ENCODE data around the gene SLC6A4.

The SLC6A4 gene

GRCh38 chr17:30273373-30273772 lies 37.9 kb upstream of the SLC6A4 start:
- TF ChIP-seq TAF1 (IDR thresholded peaks at IDR 0.05; ENCODE audit: borderline replicate concordance, insufficient read depth, low read length): no peak
- TF ChIP-seq, protein P1, sequence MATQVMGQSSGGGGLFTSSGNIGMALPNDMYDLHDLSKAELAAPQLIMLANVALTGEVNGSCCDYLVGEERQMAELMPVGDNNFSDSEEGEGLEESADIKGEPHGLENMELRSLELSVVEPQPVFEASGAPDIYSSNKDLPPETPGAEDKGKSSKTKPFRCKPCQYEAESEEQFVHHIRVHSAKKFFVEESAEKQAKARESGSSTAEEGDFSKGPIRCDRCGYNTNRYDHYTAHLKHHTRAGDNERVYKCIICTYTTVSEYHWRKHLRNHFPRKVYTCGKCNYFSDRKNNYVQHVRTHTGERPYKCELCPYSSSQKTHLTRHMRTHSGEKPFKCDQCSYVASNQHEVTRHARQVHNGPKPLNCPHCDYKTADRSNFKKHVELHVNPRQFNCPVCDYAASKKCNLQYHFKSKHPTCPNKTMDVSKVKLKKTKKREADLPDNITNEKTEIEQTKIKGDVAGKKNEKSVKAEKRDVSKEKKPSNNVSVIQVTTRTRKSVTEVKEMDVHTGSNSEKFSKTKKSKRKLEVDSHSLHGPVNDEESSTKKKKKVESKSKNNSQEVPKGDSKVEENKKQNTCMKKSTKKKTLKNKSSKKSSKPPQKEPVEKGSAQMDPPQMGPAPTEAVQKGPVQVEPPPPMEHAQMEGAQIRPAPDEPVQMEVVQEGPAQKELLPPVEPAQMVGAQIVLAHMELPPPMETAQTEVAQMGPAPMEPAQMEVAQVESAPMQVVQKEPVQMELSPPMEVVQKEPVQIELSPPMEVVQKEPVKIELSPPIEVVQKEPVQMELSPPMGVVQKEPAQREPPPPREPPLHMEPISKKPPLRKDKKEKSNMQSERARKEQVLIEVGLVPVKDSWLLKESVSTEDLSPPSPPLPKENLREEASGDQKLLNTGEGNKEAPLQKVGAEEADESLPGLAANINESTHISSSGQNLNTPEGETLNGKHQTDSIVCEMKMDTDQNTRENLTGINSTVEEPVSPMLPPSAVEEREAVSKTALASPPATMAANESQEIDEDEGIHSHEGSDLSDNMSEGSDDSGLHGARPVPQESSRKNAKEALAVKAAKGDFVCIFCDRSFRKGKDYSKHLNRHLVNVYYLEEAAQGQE (IDR thresholded peaks at IDR 0.05; ENCODE audit: insufficient read depth in 1 of 2, low read depth in 2 of 2, low read length in 2 of 2): no peak
- no peak for TF ChIP-seq FOXP2 (optimal IDR thresholded peaks at IDR 0.05; ENCODE audit: borderline replicate concordance, extremely low read depth, extremely low read length, insufficient read depth)
- no peak for TF ChIP-seq POLR2AphosphoS5 (IDR thresholded peaks at IDR 0.05; ENCODE audit: low read depth, low read length)
- TF ChIP-seq SIN3A (IDR thresholded peaks at IDR 0.05; ENCODE audit: borderline replicate concordance, insufficient read depth, low read length): no peak

GRCh38 chr17:30271102-30271501 lies 35.6 kb upstream of the SLC6A4 start:
- TF ChIP-seq TAF1 (IDR thresholded peaks at IDR 0.05; ENCODE audit: borderline replicate concordance, insufficient read depth, low read length): no peak
- TF ChIP-seq, protein P1 (IDR thresholded peaks at IDR 0.05; ENCODE audit: insufficient read depth in 1 of 2, low read depth in 2 of 2, low read length in 2 of 2): no peak
- no peak for TF ChIP-seq FOXP2 (optimal IDR thresholded peaks at IDR 0.05; ENCODE audit: borderline replicate concordance, extremely low read depth, extremely low read length, insufficient read depth)
- TF ChIP-seq POLR2AphosphoS5 (IDR thresholded peaks at IDR 0.05; ENCODE audit: low read depth, low read length): no peak
- TF ChIP-seq SIN3A (IDR thresholded peaks at IDR 0.05; ENCODE audit: borderline replicate concordance, insufficient read depth, low read length): no peak

DNA sequence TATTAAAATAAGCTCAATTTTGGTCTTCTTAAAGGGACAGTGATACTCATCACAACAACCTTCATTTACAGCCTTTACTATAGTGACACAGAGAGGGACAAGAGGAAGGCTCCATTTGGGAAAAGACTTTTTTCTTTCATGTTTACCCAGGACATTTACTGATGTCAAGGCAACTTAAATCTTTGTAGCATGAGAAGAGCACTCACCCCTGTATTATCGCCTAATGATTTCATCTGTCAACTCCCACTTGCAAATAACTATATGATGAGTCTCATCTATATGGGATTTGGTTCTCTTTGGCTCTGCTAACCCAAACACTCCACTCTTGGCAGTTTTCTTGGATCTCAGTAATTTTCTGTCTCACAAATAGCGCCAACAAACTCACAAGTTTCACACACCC lies 32.1 kb upstream of the SLC6A4 start:
- TF ChIP-seq TAF1 (IDR thresholded peaks at IDR 0.05; ENCODE audit: borderline replicate concordance, insufficient read depth, low read length) (no peak), FOXP2 (optimal IDR thresholded peaks at IDR 0.05; ENCODE audit: borderline replicate concordance, extremely low read depth, extremely low read length, insufficient read depth) (no peak)
- TF ChIP-seq, protein P1 (IDR thresholded peaks at IDR 0.05; ENCODE audit: insufficient read depth in 1 of 2, low read depth in 2 of 2, low read length in 2 of 2): no peak

DNA sequence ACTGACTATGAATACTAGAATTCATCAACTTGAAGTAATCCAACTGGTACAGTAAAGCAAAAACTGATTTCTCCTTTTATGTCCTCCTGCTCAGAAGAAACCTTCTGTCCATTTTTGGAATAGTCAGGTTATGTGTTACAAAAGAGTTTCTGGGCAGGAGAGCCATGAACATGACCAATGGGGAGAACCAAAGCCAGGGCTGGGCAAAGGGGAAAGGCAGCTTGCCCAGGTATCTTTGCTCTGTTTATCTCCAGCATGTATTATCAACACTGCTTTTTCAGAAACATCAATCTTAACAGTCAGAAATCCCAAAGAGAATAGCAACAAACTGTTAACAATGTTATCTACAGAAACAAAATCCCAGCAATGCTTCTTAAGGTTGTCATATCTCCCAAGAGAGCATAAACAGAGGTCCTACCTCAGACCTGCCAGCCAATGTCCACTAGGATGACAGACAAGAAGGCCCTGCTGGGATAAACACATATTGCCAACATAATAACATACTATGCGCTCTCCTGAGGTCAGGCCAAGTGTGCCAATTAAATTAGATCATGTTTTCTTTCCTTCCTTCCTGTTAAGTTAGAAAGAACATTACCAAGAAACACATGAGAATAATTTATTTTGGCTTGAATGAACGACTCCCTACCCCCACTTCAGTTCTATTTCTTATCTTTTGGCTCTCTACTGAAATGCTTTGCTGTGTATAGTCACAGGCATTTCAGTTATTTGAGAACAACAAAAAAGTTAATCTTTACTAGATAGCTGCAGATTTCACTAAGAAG lies 28.2 kb upstream of the SLC6A4 start:
- TF ChIP-seq TAF1 (IDR thresholded peaks at IDR 0.05; ENCODE audit: borderline replicate concordance, insufficient read depth, low read length) (no peak), SIN3A (IDR thresholded peaks at IDR 0.05; ENCODE audit: borderline replicate concordance, insufficient read depth, low read length) (no peak), POLR2AphosphoS5 (IDR thresholded peaks at IDR 0.05; ENCODE audit: low read depth, low read length) (no peak), FOXP2 (optimal IDR thresholded peaks at IDR 0.05; ENCODE audit: borderline replicate concordance, extremely low read depth, extremely low read length, insufficient read depth) (no peak)
- TF ChIP-seq, protein P1 (IDR thresholded peaks at IDR 0.05; ENCODE audit: insufficient read depth in 1 of 2, low read depth in 2 of 2, low read length in 2 of 2): no peak
